C4-2B (cell line): ENCODE data around the gene PIH1D1.

ENCODE experiments used
- ZFX ChIP-seq: fragments of 450-650 bp; IDR thresholded peaks from 2 replicates; pipeline ENCODE4 v1.6.1; 2017
- TF ChIP-seq, protein P1 (sequence below): fragments of 450-650 bp; conservative IDR thresholded peaks from 2 replicates; pipeline ENCODE4 v1.5.1; 2017; ENCODE audit warnings: mild to moderate bottlenecking

DNA sequence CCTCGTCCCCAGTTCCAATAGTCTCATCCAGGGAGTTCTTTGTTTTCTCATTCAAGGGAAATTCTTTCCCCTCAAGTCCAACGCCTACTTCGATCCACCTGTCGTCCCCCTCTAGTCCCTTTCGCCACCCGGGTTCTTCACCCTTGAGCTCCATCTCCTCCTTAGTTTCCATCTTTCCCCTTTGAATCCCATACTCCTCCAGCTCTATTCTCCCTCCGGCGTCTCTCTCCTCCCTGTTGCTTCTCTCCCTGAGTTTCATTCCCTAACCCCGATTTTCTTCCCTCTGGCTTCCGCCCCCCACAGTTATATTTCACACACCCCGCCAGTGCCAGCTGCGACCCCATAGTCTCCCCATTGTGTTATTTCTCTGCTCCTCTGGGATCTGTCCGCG is 9.7 kb downstream of the PIH1D1 start:
- TF ChIP-seq, protein P1, sequence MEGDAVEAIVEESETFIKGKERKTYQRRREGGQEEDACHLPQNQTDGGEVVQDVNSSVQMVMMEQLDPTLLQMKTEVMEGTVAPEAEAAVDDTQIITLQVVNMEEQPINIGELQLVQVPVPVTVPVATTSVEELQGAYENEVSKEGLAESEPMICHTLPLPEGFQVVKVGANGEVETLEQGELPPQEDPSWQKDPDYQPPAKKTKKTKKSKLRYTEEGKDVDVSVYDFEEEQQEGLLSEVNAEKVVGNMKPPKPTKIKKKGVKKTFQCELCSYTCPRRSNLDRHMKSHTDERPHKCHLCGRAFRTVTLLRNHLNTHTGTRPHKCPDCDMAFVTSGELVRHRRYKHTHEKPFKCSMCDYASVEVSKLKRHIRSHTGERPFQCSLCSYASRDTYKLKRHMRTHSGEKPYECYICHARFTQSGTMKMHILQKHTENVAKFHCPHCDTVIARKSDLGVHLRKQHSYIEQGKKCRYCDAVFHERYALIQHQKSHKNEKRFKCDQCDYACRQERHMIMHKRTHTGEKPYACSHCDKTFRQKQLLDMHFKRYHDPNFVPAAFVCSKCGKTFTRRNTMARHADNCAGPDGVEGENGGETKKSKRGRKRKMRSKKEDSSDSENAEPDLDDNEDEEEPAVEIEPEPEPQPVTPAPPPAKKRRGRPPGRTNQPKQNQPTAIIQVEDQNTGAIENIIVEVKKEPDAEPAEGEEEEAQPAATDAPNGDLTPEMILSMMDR: no peak
- no peak for TF ChIP-seq ZFX
